Mucosa of rectum (tissue), 2 donors: Measurements from ENCODE around the gene TMEM81.

Experiments used
- H3K27ac ChIP-seq, 2 donors: one replicate each; pipeline ENCODE4 v1.7.0; 2013; ENCODE audit warnings: inconsistent platforms in 2 of 2, low read depth in 2 of 2, low read length in 2 of 2
- H3K27me3 ChIP-seq, 2 donors: one replicate each; pipeline ENCODE4 v1.7.0; 2013; ENCODE audit warnings: low read length in 2 of 2; ENCODE audit not compliant: control insufficient read depth in 2 of 2, insufficient read depth in 2 of 2
- H3K36me3 ChIP-seq, 2 donors: one replicate each; pipeline ENCODE4 v1.7.0; 2013; ENCODE audit warnings: low read length in 2 of 2; ENCODE audit not compliant: control insufficient read depth in 2 of 2, insufficient read depth in 2 of 2
- H3K4me1 ChIP-seq, 2 donors: one replicate each; pipeline ENCODE4 v1.7.0; 2013; ENCODE audit warnings: low read length in 2 of 2, mild to moderate bottlenecking in 1 of 2; ENCODE audit not compliant: control insufficient read depth in 2 of 2, insufficient read depth in 2 of 2
- H3K4me3 ChIP-seq, 2 donors: one replicate each; pipeline ENCODE4 v1.7.0; 2013; ENCODE audit warnings: low read length in 2 of 2
- H3K9ac ChIP-seq, 2 donors: one replicate each; pipeline ENCODE4 v1.7.0; 2013; ENCODE audit warnings: low read length in 2 of 2, low read depth in 1 of 2, mild to moderate bottlenecking in 1 of 2
- H3K9me3 ChIP-seq, 2 donors: one replicate each; pipeline ENCODE4 v1.7.0; 2013; ENCODE audit warnings: low read length in 2 of 2; ENCODE audit not compliant: control insufficient read depth in 2 of 2
- donor health status: healthy.
- donor health status: Normal muscosa, but diverticular disease.

The TMEM81 gene

GRCh38 chr1:205062319-205062718 lies 21.9 kb downstream of the TMEM81 start:
- Histone ChIP-seq H3K27ac (no peak overlapping the region), H3K4me3 (no peak overlapping the region), H3K4me1 (no peaks in the 10 kb centered on the region), H3K36me3 (no peaks in the 10 kb centered on the region), H3K9ac (no peak overlapping the region), H3K9me3 (no peaks in the 10 kb centered on the region), H3K27me3 (no peaks in the 10 kb centered on the region)

DNA sequence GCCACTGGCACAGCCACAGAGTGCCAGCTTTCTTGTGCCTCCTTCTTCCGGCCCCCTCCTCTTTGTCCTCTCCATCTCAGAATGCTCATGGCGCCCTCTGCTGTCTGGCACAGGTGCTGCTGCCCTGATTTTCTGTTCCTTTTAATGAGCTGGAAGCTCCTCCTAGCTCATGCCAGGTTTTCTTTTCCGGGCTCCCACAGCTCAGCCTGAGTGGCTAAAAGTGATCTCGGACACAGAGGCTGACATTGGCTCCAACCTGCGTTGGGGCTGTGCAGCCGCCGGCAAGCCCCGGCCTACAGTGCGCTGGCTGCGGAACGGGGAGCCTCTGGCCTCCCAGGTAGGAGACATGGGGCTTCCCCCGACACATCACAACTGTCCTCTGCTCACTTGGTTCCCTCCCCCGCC lies 22.6 kb downstream of the TMEM81 start:
- Histone ChIP-seq H3K4me3 (no peak overlapping the region), H3K27ac (no peak overlapping the region), H3K4me1 (no peaks in the 10 kb centered on the region), H3K9ac (no peak overlapping the region), H3K9me3 (no peaks in the 10 kb centered on the region), H3K36me3 (no peaks in the 10 kb centered on the region), H3K27me3 (no peaks in the 10 kb centered on the region)

DNA sequence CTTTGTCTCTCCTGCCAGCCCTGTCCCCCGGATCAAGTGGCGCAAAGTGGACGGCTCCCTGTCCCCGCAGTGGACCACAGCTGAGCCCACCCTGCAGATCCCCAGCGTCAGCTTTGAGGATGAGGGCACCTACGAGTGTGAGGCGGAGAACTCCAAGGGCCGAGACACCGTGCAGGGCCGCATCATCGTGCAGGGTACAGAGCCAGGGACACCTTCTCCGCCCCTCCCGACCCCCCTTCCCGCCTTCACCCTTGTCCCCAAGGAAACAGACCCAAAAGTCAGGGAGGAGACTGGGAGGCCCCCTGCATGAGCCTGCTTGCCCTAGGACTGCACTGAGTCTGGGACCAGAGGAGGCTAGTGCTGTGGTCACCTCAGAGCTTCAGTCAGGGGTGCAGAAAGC lies 23.0 kb downstream of the TMEM81 start:
- no peaks in the 10 kb centered on the region for H3K4me1 ChIP-seq
- no peak overlapping the region for H3K9ac ChIP-seq
- H3K4me3 ChIP-seq = no peak overlapping the region
- no peak overlapping the region for H3K27ac ChIP-seq
- no peaks in the 10 kb centered on the region for H3K36me3 ChIP-seq
- no peaks in the 10 kb centered on the region for H3K27me3 ChIP-seq
- H3K9me3 ChIP-seq = no peaks in the 10 kb centered on the region

DNA sequence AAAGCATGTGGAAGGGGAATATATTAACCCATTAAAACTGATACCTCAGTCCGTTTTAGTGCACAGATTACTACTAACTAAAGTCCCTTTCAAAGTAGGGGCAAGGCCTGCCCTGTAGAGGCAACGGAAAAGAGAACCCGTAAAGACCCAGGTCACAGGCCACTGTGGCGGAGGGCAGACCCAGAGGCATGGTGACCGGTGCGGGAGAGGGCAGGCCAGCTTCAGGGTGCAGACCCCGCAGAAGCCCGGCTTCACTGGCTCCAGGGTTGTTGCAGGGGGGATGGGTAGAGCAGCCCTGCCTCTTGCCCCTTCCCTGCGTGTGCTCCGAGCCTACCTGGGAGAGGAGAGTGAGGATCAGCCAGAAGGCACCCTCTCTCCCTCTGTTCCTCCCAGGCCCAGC lies 23.5 kb downstream of the TMEM81 start:
- no peak overlapping the region for H3K27ac ChIP-seq
- no peak overlapping the region for H3K4me3 ChIP-seq
- no peaks in the 10 kb centered on the region for H3K4me1 ChIP-seq
- H3K36me3 ChIP-seq = no peaks in the 10 kb centered on the region
- H3K9me3 ChIP-seq = no peaks in the 10 kb centered on the region
- H3K9ac ChIP-seq = no peak overlapping the region
- H3K27me3 ChIP-seq = no peaks in the 10 kb centered on the region

DNA sequence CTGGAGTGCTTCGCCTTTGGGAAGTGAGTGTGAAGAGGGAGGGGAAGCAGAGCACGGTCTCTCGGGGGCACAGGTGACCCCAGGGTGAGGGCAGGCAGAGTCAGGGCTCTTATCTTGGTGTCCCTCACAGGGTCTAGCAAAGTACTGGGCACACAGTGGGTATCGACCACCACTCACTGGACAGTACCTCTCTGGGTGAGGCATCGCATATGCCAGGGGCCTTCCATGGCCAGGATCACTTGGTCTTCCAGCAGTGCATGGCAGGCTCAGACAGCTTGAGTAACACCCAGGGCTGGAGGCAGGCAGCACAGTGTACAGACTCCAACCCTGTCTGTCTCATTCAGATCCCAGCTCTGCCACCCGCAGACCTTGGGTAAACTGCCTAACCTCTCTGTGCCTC lies 24.6 kb downstream of the TMEM81 start:
- no peak overlapping the region for H3K27ac ChIP-seq
- H3K4me1 ChIP-seq = no peaks in the 10 kb centered on the region
- H3K36me3 ChIP-seq = no peaks in the 10 kb centered on the region
- no peak overlapping the region for H3K4me3 ChIP-seq
- no peaks in the 10 kb centered on the region for H3K27me3 ChIP-seq
- H3K9ac ChIP-seq = no peak overlapping the region
- H3K9me3 ChIP-seq = no peaks in the 10 kb centered on the region

GRCh38 chr1:205058853-205059252 lies 25.4 kb downstream of the TMEM81 start:
- no peak overlapping the region for H3K9ac ChIP-seq
- H3K4me1 ChIP-seq = no peaks in the 10 kb centered on the region
- H3K4me3 ChIP-seq = no peak overlapping the region
- no peaks in the 10 kb centered on the region for H3K9me3 ChIP-seq
- no peaks in the 10 kb centered on the region for H3K36me3 ChIP-seq
- H3K27me3 ChIP-seq = no peaks in the 10 kb centered on the region
- H3K27ac ChIP-seq = no peak overlapping the region

DNA sequence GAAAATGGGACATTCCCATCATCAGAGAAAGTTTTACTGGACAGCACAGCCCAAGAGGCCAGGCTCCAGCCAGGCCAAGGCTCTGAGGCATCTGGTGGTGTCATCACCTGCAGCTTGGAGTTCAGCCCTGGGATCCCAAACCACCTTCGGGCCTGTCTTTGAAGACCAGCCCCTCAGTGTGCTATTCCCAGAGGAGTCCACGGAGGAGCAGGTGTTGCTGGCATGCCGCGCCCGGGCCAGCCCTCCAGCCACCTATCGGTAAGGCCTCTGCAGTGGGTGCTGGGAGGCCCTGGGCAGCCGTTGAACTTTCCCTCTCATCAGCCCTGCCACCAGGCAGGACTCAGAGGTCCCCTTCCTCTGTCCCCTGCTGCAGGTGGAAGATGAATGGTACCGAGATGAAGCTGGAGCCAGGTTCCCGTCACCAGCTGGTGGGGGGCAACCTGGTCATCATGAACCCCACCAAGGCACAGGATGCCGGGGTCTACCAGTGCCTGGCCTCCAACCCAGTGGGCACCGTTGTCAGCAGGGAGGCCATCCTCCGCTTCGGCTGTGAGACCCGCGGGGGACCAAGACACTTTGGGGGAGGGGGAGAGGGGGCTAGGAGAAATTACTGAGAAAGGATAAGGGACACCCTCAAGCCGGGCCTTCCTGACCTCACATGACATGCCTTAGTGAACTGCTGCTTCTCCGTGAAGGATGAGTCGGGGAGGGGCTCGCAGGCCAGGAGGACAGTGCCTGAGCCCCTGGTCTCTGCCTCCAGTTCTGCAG lies 26.3 kb downstream of the TMEM81 start:
- Histone ChIP-seq H3K9me3 (no peaks in the 10 kb centered on the region), H3K9ac (no peak overlapping the region), H3K27me3 (no peaks in the 10 kb centered on the region), H3K36me3 (no peaks in the 10 kb centered on the region), H3K4me3 (no peak overlapping the region), H3K27ac (no peak overlapping the region), H3K4me1 (no peaks in the 10 kb centered on the region)

- Histone ChIP-seq H3K27ac (no peak overlapping the region), H3K27me3 (no peaks in the 10 kb centered on the region), H3K9ac (no peak overlapping the region), H3K9me3 (no peaks in the 10 kb centered on the region), H3K4me3 (no peak overlapping the region), H3K36me3 (no peaks in the 10 kb centered on the region), H3K4me1 (no peaks in the 10 kb centered on the region)
These were observed 27.2 kb downstream of the TMEM81 start for GRCh38 chr1:205056956-205057568.

- H3K9ac ChIP-seq = no peak overlapping the region
- no peaks in the 10 kb centered on the region for H3K4me1 ChIP-seq
- H3K27ac ChIP-seq = no peak overlapping the region
These were observed 28.1 kb downstream of the TMEM81 start for GRCh38 chr1:205056188-205056611.

GRCh38 chr1:205054013-205054412 lies 30.2 kb downstream of the TMEM81 start:
- H3K36me3 ChIP-seq = no peaks in the 10 kb centered on the region
- no peaks in the 10 kb centered on the region for H3K9me3 ChIP-seq
- H3K4me1 ChIP-seq = no peaks in the 10 kb centered on the region
- H3K9ac ChIP-seq = no peak overlapping the region
- no peaks in the 10 kb centered on the region for H3K27me3 ChIP-seq
- no peak overlapping the region for H3K4me3 ChIP-seq
- no peak overlapping the region for H3K27ac ChIP-seq

More at GRCh38 chr1:205056188-205056611, 28.1 kb downstream of the TMEM81 start:
- Histone ChIP-seq H3K36me3 (no peaks in the 10 kb centered on the region), H3K27me3 (no peaks in the 10 kb centered on the region), H3K9me3 (no peaks in the 10 kb centered on the region), H3K4me3 (no peak overlapping the region)
